Measurements from ENCODE around the gene MYH11. TPM values are rescaled to one million over a fixed set of nuclear protein-coding genes. Genes with fewer than 3 reads are reported as not detected.

MYH11 gene
- total RNA-seq, 3 donors from 2014 or later, result 11.7 to 144 (median 96.6) TPM

DNA sequence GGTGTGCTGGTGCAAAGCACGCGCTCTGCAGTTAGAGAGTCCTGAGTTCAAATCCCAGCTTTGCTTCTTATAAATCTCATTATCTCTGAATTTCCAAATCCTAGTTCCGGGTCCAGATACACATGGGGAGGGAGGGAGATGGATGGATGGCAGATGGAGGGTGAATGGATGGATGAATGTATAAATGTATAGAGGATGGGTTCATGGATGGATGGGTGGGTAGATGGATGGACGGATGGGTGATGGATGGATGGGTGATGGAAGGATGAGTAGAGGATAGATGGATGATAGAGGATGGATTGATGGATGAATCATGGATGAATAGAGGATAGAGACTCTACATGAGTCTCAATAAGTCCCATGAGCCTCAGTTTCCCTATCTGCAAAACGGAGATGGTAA, 89.9 kb downstream of the MYH11 start:
- Histone ChIP-seq H3K4me3 (no peak overlapping the region), H3K9me3 (no peaks in the 10 kb centered on the region), H3K27me3 (no peaks in the 10 kb centered on the region), H3K27ac (no peak overlapping the region), H3K4me1 (no peaks in the 10 kb centered on the region), H3K36me3 (no peaks in the 10 kb centered on the region)
- TF ChIP-seq, protein P1, sequence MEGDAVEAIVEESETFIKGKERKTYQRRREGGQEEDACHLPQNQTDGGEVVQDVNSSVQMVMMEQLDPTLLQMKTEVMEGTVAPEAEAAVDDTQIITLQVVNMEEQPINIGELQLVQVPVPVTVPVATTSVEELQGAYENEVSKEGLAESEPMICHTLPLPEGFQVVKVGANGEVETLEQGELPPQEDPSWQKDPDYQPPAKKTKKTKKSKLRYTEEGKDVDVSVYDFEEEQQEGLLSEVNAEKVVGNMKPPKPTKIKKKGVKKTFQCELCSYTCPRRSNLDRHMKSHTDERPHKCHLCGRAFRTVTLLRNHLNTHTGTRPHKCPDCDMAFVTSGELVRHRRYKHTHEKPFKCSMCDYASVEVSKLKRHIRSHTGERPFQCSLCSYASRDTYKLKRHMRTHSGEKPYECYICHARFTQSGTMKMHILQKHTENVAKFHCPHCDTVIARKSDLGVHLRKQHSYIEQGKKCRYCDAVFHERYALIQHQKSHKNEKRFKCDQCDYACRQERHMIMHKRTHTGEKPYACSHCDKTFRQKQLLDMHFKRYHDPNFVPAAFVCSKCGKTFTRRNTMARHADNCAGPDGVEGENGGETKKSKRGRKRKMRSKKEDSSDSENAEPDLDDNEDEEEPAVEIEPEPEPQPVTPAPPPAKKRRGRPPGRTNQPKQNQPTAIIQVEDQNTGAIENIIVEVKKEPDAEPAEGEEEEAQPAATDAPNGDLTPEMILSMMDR (IDR thresholded peaks at IDR 0.05), result no peak
- TF ChIP-seq POLR2AphosphoS5 (IDR thresholded peaks at IDR 0.05), result no peak
- TF ChIP-seq POLR2A (IDR thresholded peaks at IDR 0.05), result no peak
- intact Hi-C loops (cut with DNase I; ENCODE audit: low total_unique reads), result no loop called here
- no peak for DNase-seq (ENCODE audit: low spot score in 2 of 2)

GRCh38 chr16:15765880-15766279, 90.9 kb downstream of the MYH11 start:
- no peak overlapping the region for H3K4me3 ChIP-seq
- intact Hi-C loops (cut with DNase I; ENCODE audit: low total_unique reads), result no loop called here
- H3K36me3 ChIP-seq, result no peaks in the 10 kb centered on the region
- H3K4me1 ChIP-seq, result no peaks in the 10 kb centered on the region
- H3K9me3 ChIP-seq, result no peaks in the 10 kb centered on the region
- DNase-seq (ENCODE audit: low spot score in 2 of 2), result no peak
- no peak for TF ChIP-seq POLR2A (IDR thresholded peaks at IDR 0.05)
- TF ChIP-seq, protein P1 (IDR thresholded peaks at IDR 0.05), result peak in 2 of 3 donors; percentile 38 to 56
- H3K27me3 ChIP-seq, result no peaks in the 10 kb centered on the region
- peak overlapping the region in 1 of 2 donors; percentile 1 for H3K27ac ChIP-seq

- no peaks in the 10 kb centered on the region for H3K27me3 ChIP-seq
- no peaks in the 10 kb centered on the region for H3K36me3 ChIP-seq
- no peaks in the 10 kb centered on the region for H3K4me1 ChIP-seq
- no peak overlapping the region for H3K4me3 ChIP-seq
- DNase-seq (ENCODE audit: low spot score in 2 of 2), result no peak
- TF ChIP-seq POLR2AphosphoS5 (IDR thresholded peaks at IDR 0.05), result no peak
- no peak for TF ChIP-seq POLR2A (IDR thresholded peaks at IDR 0.05)
- TF ChIP-seq, protein P1 (IDR thresholded peaks at IDR 0.05), result no peak
- H3K27ac ChIP-seq, result peak overlapping the region in 1 of 2 donors; percentile 1
- intact Hi-C loops (cut with DNase I; ENCODE audit: low total_unique reads), result no loop called here
- H3K9me3 ChIP-seq, result no peaks in the 10 kb centered on the region
These were observed 91.7 kb downstream of the MYH11 start for GRCh38 chr16:15765116-15765515.

DNA sequence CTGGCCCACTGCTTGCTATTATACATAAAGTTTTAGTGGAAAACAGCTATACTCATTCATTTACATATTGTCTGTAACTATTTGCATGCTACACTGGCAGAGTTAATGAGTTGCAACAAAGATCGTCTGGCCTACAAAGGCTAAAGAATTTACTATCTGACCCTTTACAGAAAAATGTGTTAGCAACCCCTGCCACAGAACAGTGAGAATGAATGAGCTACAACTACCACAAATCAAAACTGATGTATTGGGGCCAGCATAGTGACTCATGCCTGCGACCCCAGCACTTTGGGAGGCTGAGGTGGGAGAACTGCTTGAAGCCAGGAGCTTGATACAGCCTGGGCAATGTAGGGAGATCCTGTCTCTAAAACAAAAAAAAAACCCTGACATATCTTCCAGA, 92.7 kb downstream of the MYH11 start:
- H3K36me3 ChIP-seq, result no peaks in the 10 kb centered on the region
- H3K27me3 ChIP-seq, result no peaks in the 10 kb centered on the region
- TF ChIP-seq, protein P1 (IDR thresholded peaks at IDR 0.05), result no peak
- TF ChIP-seq POLR2AphosphoS5 (IDR thresholded peaks at IDR 0.05) (no peak), POLR2A (IDR thresholded peaks at IDR 0.05) (no peak)
- H3K9me3 ChIP-seq, result no peaks in the 10 kb centered on the region
- H3K4me1 ChIP-seq, result no peaks in the 10 kb centered on the region
- no peak for DNase-seq (ENCODE audit: low spot score in 2 of 2)
- no peak overlapping the region for H3K27ac ChIP-seq
- intact Hi-C loops (cut with DNase I; ENCODE audit: low total_unique reads), result no loop called here
- no peak overlapping the region for H3K4me3 ChIP-seq

DNA sequence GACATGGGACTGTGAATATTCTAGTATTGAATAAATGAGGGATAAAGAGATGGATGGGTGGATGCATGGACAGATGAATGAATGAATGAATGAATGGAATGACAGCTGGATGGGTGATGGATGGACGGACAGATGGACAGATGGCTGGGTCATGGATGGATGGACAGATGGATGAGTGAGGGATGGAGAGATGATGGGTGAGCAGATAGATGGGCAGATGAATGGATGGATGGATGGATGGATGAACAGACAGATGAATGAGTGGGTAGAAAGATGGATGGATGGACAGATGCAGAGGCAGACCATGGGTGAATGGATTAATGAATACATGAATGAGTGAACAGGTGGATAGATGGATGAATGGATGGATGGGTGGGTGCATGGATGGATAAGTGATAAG, 96.7 kb downstream of the MYH11 start:
- Histone ChIP-seq H3K36me3 (no peaks in the 10 kb centered on the region), H3K4me1 (no peaks in the 10 kb centered on the region), H3K9me3 (no peaks in the 10 kb centered on the region), H3K4me3 (no peak overlapping the region), H3K27ac (no peak overlapping the region), H3K27me3 (no peaks in the 10 kb centered on the region)
- DNase-seq (ENCODE audit: low spot score in 2 of 2), result no peak
- TF ChIP-seq POLR2AphosphoS5 (IDR thresholded peaks at IDR 0.05) (no peak), POLR2A (IDR thresholded peaks at IDR 0.05) (no peak)
- TF ChIP-seq, protein P1 (IDR thresholded peaks at IDR 0.05), result no peak
- intact Hi-C loops (cut with DNase I; ENCODE audit: low total_unique reads), result no loop called here

Measured in breast epithelium (tissue), 4 donors.